ENCODE measurements around the gene NKX6-2. TPM values are rescaled to one million over a fixed set of nuclear protein-coding genes. Genes with fewer than 3 reads are reported as not detected.

NKX6-2 gene
- total RNA-seq, 1 donor, result not detected

- Histone ChIP-seq H3K4me1 (ENCODE audit: insufficient read depth, low read length) (no peaks in the 10 kb centered on the region), H3K27ac (ENCODE audit: low read depth, low read length) (no peak overlapping the region), H2AFZ (ENCODE audit: low read length) (no peak overlapping the region), H3K79me2 (ENCODE audit: insufficient read depth, low read length) (no peaks in the 10 kb centered on the region), H4K20me1 (ENCODE audit: insufficient read depth, low read length) (no peaks in the 10 kb centered on the region), H3K36me3 (ENCODE audit: insufficient read depth, low read length) (no peaks in the 10 kb centered on the region), H3K4me2 (ENCODE audit: insufficient read depth, low read length) (no peak overlapping the region), H3K9me3 (ENCODE audit: low read depth, low read length) (no peaks in the 10 kb centered on the region), H3K4me3 (ENCODE audit: insufficient read depth, low read length) (no peak overlapping the region), H3K27me3 (ENCODE audit: insufficient read depth, low read length) (peaks cover 6% of the 10 kb centered on the region)
- TF ChIP-seq CTCF (IDR thresholded peaks at IDR 0.05; ENCODE audit: extremely low read depth, low read depth, low read length), result no peak
- DNase-seq (ENCODE audit: insufficient read length, low spot score, missing footprints), result no peak
Measured at GRCh38 chr10:132814469-132814856, 28.5 kb upstream of the NKX6-2 start.

- Histone ChIP-seq H3K27me3 (ENCODE audit: insufficient read depth, low read length) (peaks cover 9% of the 10 kb centered on the region), H3K79me2 (ENCODE audit: insufficient read depth, low read length) (no peaks in the 10 kb centered on the region), H4K20me1 (ENCODE audit: insufficient read depth, low read length) (no peaks in the 10 kb centered on the region), H3K9me3 (ENCODE audit: low read depth, low read length) (no peaks in the 10 kb centered on the region), H2AFZ (ENCODE audit: low read length) (no peak overlapping the region), H3K27ac (ENCODE audit: low read depth, low read length) (no peak overlapping the region), H3K4me2 (ENCODE audit: insufficient read depth, low read length) (no peak overlapping the region), H3K4me3 (ENCODE audit: insufficient read depth, low read length) (no peak overlapping the region), H3K36me3 (ENCODE audit: insufficient read depth, low read length) (no peaks in the 10 kb centered on the region), H3K4me1 (ENCODE audit: insufficient read depth, low read length) (no peaks in the 10 kb centered on the region)
- no peak for TF ChIP-seq CTCF (IDR thresholded peaks at IDR 0.05; ENCODE audit: extremely low read depth, low read depth, low read length)
- DNase-seq (ENCODE audit: insufficient read length, low spot score, missing footprints), result no peak
Measured at GRCh38 chr10:132813560-132814468, 27.9 kb upstream of the NKX6-2 start.

- H3K4me1 ChIP-seq (ENCODE audit: insufficient read depth, low read length), result no peaks in the 10 kb centered on the region
- peaks cover 9% of the 10 kb centered on the region for H3K27me3 ChIP-seq (ENCODE audit: insufficient read depth, low read length)
- TF ChIP-seq CTCF (IDR thresholded peaks at IDR 0.05; ENCODE audit: extremely low read depth, low read depth, low read length), result no peak
- H4K20me1 ChIP-seq (ENCODE audit: insufficient read depth, low read length), result no peaks in the 10 kb centered on the region
- no peak overlapping the region for H2AFZ ChIP-seq (ENCODE audit: low read length)
- H3K27ac ChIP-seq (ENCODE audit: low read depth, low read length), result no peak overlapping the region
- H3K4me3 ChIP-seq (ENCODE audit: insufficient read depth, low read length), result no peak overlapping the region
- H3K36me3 ChIP-seq (ENCODE audit: insufficient read depth, low read length), result no peaks in the 10 kb centered on the region
- no peaks in the 10 kb centered on the region for H3K79me2 ChIP-seq (ENCODE audit: insufficient read depth, low read length)
- H3K9me3 ChIP-seq (ENCODE audit: low read depth, low read length), result no peaks in the 10 kb centered on the region
- no peak for DNase-seq (ENCODE audit: insufficient read length, low spot score, missing footprints)
- no peak overlapping the region for H3K4me2 ChIP-seq (ENCODE audit: insufficient read depth, low read length)
Measured at GRCh38 chr10:132813001-132813401, 27.1 kb upstream of the NKX6-2 start.

DNA sequence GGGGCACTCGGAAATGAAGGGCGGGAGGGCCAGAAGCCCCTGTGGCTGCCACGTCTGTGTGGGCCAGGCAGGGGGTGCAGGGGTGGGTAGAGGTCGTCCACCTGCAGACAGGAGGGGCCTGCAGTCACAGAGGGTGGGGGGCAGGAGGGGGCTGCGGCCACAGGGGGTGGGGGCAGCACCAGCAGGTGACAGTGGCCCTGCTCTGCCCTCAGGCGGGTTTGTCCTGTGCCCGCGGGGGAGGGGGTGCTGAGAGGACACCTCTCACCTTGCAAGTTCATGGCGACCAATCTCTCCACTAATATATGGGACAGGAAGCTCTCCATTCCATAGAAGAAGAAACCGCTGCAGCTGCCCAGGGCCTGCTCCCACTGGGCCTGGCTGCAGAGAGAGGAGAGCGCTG lies 26.6 kb upstream of the NKX6-2 start:
- H3K4me1 ChIP-seq (ENCODE audit: insufficient read depth, low read length), result no peaks in the 10 kb centered on the region

More for the DNA sequence above, 26.6 kb upstream of the NKX6-2 start:
- no peak overlapping the region for H3K4me3 ChIP-seq (ENCODE audit: insufficient read depth, low read length)
- H2AFZ ChIP-seq (ENCODE audit: low read length), result no peak overlapping the region
- H3K4me2 ChIP-seq (ENCODE audit: insufficient read depth, low read length), result no peak overlapping the region
- DNase-seq (ENCODE audit: insufficient read length, low spot score, missing footprints), result no peak
- no peak for TF ChIP-seq CTCF (IDR thresholded peaks at IDR 0.05; ENCODE audit: extremely low read depth, low read depth, low read length)
- H3K9me3 ChIP-seq (ENCODE audit: low read depth, low read length), result no peaks in the 10 kb centered on the region
- H4K20me1 ChIP-seq (ENCODE audit: insufficient read depth, low read length), result no peaks in the 10 kb centered on the region
- H3K27me3 ChIP-seq (ENCODE audit: insufficient read depth, low read length), result peaks cover 8% of the 10 kb centered on the region
- H3K27ac ChIP-seq (ENCODE audit: low read depth, low read length), result no peak overlapping the region
- H3K36me3 ChIP-seq (ENCODE audit: insufficient read depth, low read length), result no peaks in the 10 kb centered on the region
- no peaks in the 10 kb centered on the region for H3K79me2 ChIP-seq (ENCODE audit: insufficient read depth, low read length)
